ENCODE data around the gene ATP11C.

Gene ATP11C

DNA sequence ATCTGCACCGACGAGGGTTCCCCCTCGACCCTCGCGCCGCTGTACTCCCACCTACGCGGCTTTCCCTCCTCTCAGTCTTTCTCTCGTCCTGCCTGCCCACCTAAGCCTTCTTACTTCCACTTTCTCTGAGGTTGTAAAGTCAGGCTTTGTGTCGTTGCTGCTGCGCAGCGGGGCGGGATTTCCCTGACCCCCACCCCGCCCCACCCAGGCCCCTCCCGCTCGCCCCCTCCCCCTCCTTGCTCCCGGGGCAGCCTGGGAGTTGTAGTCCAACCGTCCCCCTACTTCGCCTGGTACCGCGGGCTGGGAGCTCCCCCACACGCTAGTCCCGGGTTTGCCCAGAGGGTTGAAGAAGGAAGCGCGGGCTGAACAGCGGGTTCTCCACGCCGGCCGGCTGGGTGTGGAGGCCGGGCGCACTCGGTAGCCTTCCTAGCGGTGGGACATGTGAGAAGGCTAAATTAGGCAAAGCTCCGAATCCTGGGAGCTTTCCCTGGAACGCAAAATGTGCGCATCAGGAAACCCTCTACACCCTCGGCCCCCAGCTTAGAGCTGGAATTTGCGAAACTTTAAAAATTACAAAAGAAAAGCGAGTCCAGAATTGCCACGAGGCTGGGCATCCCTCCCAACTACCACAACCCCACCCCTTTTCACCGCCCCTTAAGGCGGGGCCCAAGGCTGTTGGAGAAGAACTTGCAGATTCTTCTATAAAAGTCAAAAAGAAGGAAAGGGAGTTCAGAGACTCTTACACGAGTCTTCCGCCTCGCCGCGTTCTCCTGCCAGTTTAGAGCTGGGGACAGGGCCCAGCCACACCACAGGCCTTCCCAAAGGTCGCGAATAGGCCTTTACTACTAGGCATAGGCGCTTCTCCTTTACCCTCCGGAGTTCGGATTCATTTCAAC is at the start of gene ATP11C:
Gene ATP11C, minus strand, starts transcription at position 153 of the 896 bp plus-strand sequence. CDS start 1,011 bp downstream, outside the sequence.
- H3K9me3 ChIP-seq (ENCODE audit: control insufficient read depth, low read length) = no peaks in the 10 kb centered on the region
- peak within 1 kb of the TSS; percentile 75 for H3K4me2 ChIP-seq (ENCODE audit: low read length)
- no peaks in the 10 kb centered on the region for H3K36me3 ChIP-seq (ENCODE audit: control insufficient read depth, insufficient read depth, low read length)
- H3K79me2 ChIP-seq = no peaks in the 10 kb centered on the region
- no peaks in the 10 kb centered on the region for H3K27me3 ChIP-seq (ENCODE audit: control insufficient read depth, insufficient read depth, low read length)
- H3K4me3 ChIP-seq (ENCODE audit: low read depth, low read length) = peak within 1 kb of the TSS; percentile 66
- H3K4me1 ChIP-seq = peaks cover 4% of the 10 kb centered on the region
- H3K9ac ChIP-seq = peak within 1 kb of the TSS; percentile 46
- H3K27ac ChIP-seq = peak within 1 kb of the TSS; percentile 91
- TF ChIP-seq CTCF (IDR thresholded peaks at IDR 0.05) = no peak
- H2AFZ ChIP-seq = peak within 1 kb of the TSS; percentile 91

DNA sequence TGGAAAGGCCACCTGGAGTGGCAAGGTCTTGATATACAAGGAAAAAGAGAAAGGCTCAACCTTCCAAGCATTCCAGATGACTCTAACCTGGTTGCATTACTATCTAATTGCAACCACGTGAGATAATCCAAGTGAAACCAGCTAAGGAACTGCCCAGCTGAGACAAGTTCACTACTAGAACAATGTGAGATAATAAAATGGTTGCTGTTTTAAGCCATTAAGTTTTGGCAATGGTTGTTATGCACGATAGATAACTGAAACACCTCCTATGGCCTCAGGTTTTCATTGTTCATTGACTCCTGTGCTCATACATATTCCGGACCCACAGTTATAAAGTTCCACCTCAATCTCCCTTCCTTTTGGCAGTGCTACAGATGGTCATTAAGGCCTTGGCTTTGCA is 41.6 kb upstream of the ATP11C start:
- H3K9me3 ChIP-seq (ENCODE audit: control insufficient read depth, low read length) = no peaks in the 10 kb centered on the region
- H3K4me3 ChIP-seq (ENCODE audit: low read depth, low read length) = no peak overlapping the region
- TF ChIP-seq CTCF (IDR thresholded peaks at IDR 0.05) = no peak
- H3K9ac ChIP-seq = no peak overlapping the region
- H3K4me2 ChIP-seq (ENCODE audit: low read length) = no peak overlapping the region
- no peaks in the 10 kb centered on the region for H3K4me1 ChIP-seq
- no peaks in the 10 kb centered on the region for H3K27me3 ChIP-seq (ENCODE audit: control insufficient read depth, insufficient read depth, low read length)
- no peaks in the 10 kb centered on the region for H3K79me2 ChIP-seq
- no peak overlapping the region for H3K27ac ChIP-seq
- no peak overlapping the region for H2AFZ ChIP-seq
- no peaks in the 10 kb centered on the region for H3K36me3 ChIP-seq (ENCODE audit: control insufficient read depth, insufficient read depth, low read length)

DNA sequence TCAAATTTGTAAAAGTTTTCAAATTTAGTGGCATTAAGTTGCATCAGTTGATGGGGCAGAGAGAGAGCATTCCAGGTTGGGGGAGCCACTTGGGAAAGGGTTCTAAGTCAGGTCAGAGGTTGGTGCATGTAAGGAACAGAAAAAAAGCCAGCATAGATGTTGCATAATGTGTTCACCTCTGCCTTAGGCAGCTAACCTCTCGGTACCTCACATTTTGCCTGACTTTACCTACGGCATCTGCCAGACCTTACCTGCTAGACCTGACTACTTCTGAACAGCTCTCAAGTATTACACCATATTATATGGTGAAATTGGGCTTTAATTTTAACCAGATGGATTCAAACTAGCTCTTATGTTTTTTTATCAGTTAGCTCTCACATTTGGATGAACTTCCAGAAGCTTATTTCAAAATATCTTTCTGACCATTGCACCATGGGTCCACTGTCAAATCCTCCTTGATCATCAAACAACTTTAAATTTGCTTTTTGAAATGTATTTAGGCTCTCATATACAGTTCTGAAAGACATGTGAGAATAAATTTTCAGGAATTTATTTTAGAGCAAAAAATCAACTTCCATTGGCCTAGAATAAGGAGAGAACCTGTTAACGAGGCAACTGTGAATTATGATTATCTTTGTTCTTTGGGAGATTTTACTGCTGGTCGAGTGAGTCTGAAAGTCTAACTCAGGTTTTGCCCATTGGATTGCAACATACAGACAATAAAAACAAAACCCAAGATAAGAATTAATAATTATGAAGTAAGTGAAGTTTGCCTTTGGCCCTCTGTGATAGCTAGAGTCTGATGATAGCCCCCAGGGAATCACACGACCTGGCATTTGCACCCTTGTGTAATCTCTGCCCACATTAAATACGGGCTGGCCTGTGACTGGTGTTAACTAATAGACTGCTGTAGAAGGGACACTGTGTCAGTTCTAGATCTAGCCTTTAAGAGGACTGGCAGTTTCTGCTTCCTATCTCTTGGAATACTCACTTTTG is 40.1 kb upstream of the ATP11C start:
- Histone ChIP-seq H3K79me2 (no peaks in the 10 kb centered on the region), H3K27me3 (ENCODE audit: control insufficient read depth, insufficient read depth, low read length) (no peaks in the 10 kb centered on the region), H3K36me3 (ENCODE audit: control insufficient read depth, insufficient read depth, low read length) (no peaks in the 10 kb centered on the region), H3K27ac (no peak overlapping the region), H3K4me2 (ENCODE audit: low read length) (no peak overlapping the region), H3K9ac (no peak overlapping the region), H3K4me1 (no peaks in the 10 kb centered on the region), H2AFZ (no peak overlapping the region), H3K4me3 (ENCODE audit: low read depth, low read length) (no peak overlapping the region), H3K9me3 (ENCODE audit: control insufficient read depth, low read length) (no peaks in the 10 kb centered on the region)
- TF ChIP-seq CTCF (IDR thresholded peaks at IDR 0.05) = no peak

DNA sequence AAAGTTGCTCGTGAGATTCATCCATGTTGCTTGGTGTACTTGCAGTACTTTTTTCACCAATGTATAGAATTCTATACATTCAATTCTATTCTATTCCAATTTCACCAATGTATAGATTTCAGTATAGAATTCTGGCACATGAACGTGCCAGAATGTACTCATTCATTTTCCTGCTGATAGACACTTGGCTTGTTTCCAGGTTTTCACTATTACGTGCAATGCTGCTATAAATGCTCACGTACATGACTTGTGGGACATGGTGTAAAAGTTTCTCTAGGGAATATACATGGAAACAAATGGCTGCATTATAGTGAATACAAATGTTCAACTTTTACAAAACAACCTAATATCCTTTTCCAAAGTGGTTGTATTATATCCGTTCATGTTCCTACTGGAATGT is 39.3 kb upstream of the ATP11C start:
- H3K27me3 ChIP-seq (ENCODE audit: control insufficient read depth, insufficient read depth, low read length) = no peaks in the 10 kb centered on the region
- H3K79me2 ChIP-seq = no peaks in the 10 kb centered on the region
- TF ChIP-seq CTCF (IDR thresholded peaks at IDR 0.05) = no peak
- no peak overlapping the region for H3K27ac ChIP-seq
- no peaks in the 10 kb centered on the region for H3K9me3 ChIP-seq (ENCODE audit: control insufficient read depth, low read length)
- H3K4me1 ChIP-seq = no peaks in the 10 kb centered on the region
- H3K4me2 ChIP-seq (ENCODE audit: low read length) = no peak overlapping the region
- no peak overlapping the region for H2AFZ ChIP-seq
- no peak overlapping the region for H3K4me3 ChIP-seq (ENCODE audit: low read depth, low read length)
- H3K9ac ChIP-seq = no peak overlapping the region
- no peaks in the 10 kb centered on the region for H3K36me3 ChIP-seq (ENCODE audit: control insufficient read depth, insufficient read depth, low read length)
